Measurements from ENCODE around the gene ZXDC. TPM values are rescaled to one million over a fixed set of nuclear protein-coding genes. Genes with fewer than 3 reads are reported as not detected.

ZXDC gene
- total RNA-seq, 1 experiment from 2014 or later, result 55.4 TPM

GRCh38 chr3:126497956-126498355 is 22.3 kb upstream of the ZXDC start:
- H3K9me2 ChIP-seq (ENCODE audit: insufficient read depth), result no peaks in the 10 kb centered on the region
- ChIA-PET POLR2A (ENCODE audit: unreplicated experiment) (no interaction called here), CTCF (no interaction called here)
- H3K36me3 ChIP-seq (ENCODE audit: low read depth), result no peaks in the 10 kb centered on the region
- no peak for DNase-seq
- no peaks in the 10 kb centered on the region for H3K79me2 ChIP-seq (ENCODE audit: low read depth)
- TF ChIP-seq EZH2 (IDR thresholded peaks at IDR 0.05; ENCODE audit: low read depth), result no peak
- no peak for TF ChIP-seq CTCF (conservative IDR thresholded peaks at IDR 0.05)
- no peak overlapping the region for H3K4me2 ChIP-seq
- no peaks in the 10 kb centered on the region for H4K20me1 ChIP-seq (ENCODE audit: insufficient read depth)
- no peak overlapping the region for H3K4me3 ChIP-seq
- H3K4me1 ChIP-seq (replicated peaks; ENCODE audit: insufficient read depth), result no peaks in the 10 kb centered on the region
- intact Hi-C loops (cut with micrococcal nuclease; ENCODE audit: unreplicated experiment), result no loop called here
- BruUV-seq (replicated peaks), result no TSS peak
- no peaks in the 10 kb centered on the region for H3K27me3 ChIP-seq (ENCODE audit: insufficient read depth, low read depth)
- H3K9me3 ChIP-seq (ENCODE audit: insufficient read depth, low read depth), result no peaks in the 10 kb centered on the region; the same call in 1 of the 2 replicates
- no peak overlapping the region for H2AFZ ChIP-seq
- peaks cover 11% of the 10 kb centered on the region; the same call in 1 of the 2 replicates for H3F3A ChIP-seq (ENCODE audit: insufficient read depth, low read depth)
- H3K27ac ChIP-seq, result no peak overlapping the region

GRCh38 chr3:126496894-126497850 is 21.5 kb upstream of the ZXDC start:
- Histone ChIP-seq H3K27me3 (ENCODE audit: insufficient read depth, low read depth) (peaks cover under 1% of the 10 kb centered on the region; the same call in 1 of the 2 replicates), H4K20me1 (ENCODE audit: insufficient read depth) (no peaks in the 10 kb centered on the region), H3K4me1 (replicated peaks; ENCODE audit: insufficient read depth) (no peaks in the 10 kb centered on the region), H3K4me3 (no peak overlapping the region), H2AFZ (no peak overlapping the region), H3K4me2 (no peak overlapping the region), H3F3A (ENCODE audit: insufficient read depth, low read depth) (peaks cover 3% of the 10 kb centered on the region; the same call in 1 of the 2 replicates), H3K79me2 (ENCODE audit: low read depth) (no peaks in the 10 kb centered on the region), H3K9me3 (ENCODE audit: insufficient read depth, low read depth) (no peaks in the 10 kb centered on the region), H3K9me2 (ENCODE audit: insufficient read depth) (no peaks in the 10 kb centered on the region), H3K27ac (no peak overlapping the region), H3K36me3 (ENCODE audit: low read depth) (no peaks in the 10 kb centered on the region)
- TF ChIP-seq EZH2 (IDR thresholded peaks at IDR 0.05; ENCODE audit: low read depth), result no peak
- TF ChIP-seq CTCF (conservative IDR thresholded peaks at IDR 0.05), result no peak
- DNase-seq, result no peak
- POLR2A ChIA-PET (ENCODE audit: unreplicated experiment), result no interaction called here
- CTCF ChIA-PET, result no interaction called here
- no TSS peak for BruUV-seq (replicated peaks)
- intact Hi-C loops (cut with micrococcal nuclease; ENCODE audit: unreplicated experiment), result no loop called here

GRCh38 chr3:126495786-126496185 is 20.1 kb upstream of the ZXDC start:
- Histone ChIP-seq H3F3A (ENCODE audit: insufficient read depth, low read depth) (no peaks in the 10 kb centered on the region), H2AFZ (no peak overlapping the region), H3K27ac (no peak overlapping the region), H3K79me2 (ENCODE audit: low read depth) (no peaks in the 10 kb centered on the region), H3K9me2 (ENCODE audit: insufficient read depth) (no peaks in the 10 kb centered on the region), H3K27me3 (ENCODE audit: insufficient read depth, low read depth) (peaks cover 4% of the 10 kb centered on the region; the same call in 1 of the 2 replicates), H3K9me3 (ENCODE audit: insufficient read depth, low read depth) (no peaks in the 10 kb centered on the region), H3K36me3 (ENCODE audit: low read depth) (no peaks in the 10 kb centered on the region), H3K4me2 (no peak overlapping the region), H3K4me1 (replicated peaks; ENCODE audit: insufficient read depth) (no peaks in the 10 kb centered on the region), H4K20me1 (ENCODE audit: insufficient read depth) (no peaks in the 10 kb centered on the region), H3K4me3 (no peak overlapping the region)
- CTCF ChIA-PET, result no interaction called here
- intact Hi-C loops (cut with micrococcal nuclease; ENCODE audit: unreplicated experiment), result no loop called here
- no peak for TF ChIP-seq CTCF (conservative IDR thresholded peaks at IDR 0.05)
- no peak for TF ChIP-seq EZH2 (IDR thresholded peaks at IDR 0.05; ENCODE audit: low read depth)
- no TSS peak for BruUV-seq (replicated peaks)
- POLR2A ChIA-PET (ENCODE audit: unreplicated experiment), result no interaction called here
- DNase-seq, result no peak

All from PC-9 (cell line).